UCSD-AML1 (cell line): Measurements from ENCODE around the gene ZCCHC24.
A peak's percentile ranks its signal among the peaks of the same experiment; 100 is the strongest.

Experiments
- DNase-seq: peaks from one replicate; lab custom pipeline; 2025; ENCODE audit not compliant: unreplicated experiment; lab: John Stamatoyannopoulos, UW

Gene ZCCHC24

GRCh38 chr10:79400146-79401004, 45.0 kb downstream of the ZCCHC24 start:
- DNase-seq = peak; percentile 68

DNA sequence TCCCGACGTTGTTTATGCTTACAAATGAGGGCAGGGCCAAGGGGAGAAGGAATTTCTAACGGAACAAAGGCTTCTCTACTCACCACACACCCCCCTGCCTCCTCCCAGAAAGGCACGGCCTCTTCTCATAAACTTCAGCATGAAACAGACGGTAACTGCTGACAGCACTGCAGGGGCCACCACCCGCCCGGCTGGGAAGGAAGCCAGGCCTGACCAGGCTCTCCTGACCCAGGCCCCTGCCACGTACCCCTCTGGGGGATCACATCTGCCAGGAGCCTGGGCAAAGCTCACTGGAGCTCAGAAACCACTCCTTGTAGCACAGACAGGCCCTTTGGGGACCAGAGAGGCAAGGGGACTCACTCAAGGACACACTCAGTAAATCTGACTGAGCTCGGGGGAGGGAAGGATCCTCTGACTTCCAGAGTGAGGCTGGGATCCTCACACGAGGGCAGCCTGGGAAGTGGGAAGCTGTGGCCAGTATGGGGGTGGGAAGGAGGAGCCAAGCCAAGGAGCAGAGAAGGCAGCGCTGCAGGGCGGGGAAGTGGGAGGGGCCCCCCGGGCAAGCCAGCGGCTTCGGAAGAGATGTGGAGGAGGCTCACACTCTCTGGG, 46.1 kb downstream of the ZCCHC24 start:
- DNase-seq = peak; percentile 73

- no peak for DNase-seq
These were observed 46.8 kb downstream of the ZCCHC24 start for GRCh38 chr10:79398642-79399041.

DNA sequence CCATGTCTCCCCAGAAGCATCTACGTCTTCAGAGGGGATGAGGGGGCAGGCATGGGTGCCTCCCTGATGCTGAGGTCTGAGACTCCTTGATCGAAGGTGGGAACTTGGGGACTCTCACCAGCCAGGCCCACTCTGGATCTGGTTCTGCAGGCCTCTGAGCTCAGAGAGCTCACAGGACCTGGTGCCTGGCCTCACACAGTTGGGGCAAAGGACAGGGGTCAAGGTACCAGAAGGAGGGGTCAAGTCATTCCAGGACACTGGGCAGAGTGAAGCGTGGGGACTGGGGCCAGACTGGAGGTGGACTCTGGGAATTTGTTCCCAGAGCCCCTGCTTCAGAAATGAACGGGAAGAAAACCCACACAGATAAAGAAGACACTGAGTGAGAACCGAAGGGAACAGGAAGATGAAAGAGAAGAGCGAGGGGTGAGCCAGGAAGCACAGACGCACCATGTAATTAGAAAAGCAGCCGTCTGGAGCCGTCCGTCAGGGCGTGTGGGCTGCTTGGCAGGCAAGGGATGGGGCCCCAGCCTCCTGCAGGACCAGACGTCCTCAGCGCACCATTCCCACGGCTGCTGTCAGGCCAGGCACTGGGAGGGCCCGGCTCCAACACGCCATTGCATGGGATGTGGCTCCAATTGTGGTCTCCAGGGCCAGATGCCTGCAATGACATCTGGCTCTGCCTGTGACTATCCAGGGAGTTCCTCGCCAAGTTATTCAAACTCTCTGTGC, 47.7 kb downstream of the ZCCHC24 start:
- DNase-seq = no peak

DNA sequence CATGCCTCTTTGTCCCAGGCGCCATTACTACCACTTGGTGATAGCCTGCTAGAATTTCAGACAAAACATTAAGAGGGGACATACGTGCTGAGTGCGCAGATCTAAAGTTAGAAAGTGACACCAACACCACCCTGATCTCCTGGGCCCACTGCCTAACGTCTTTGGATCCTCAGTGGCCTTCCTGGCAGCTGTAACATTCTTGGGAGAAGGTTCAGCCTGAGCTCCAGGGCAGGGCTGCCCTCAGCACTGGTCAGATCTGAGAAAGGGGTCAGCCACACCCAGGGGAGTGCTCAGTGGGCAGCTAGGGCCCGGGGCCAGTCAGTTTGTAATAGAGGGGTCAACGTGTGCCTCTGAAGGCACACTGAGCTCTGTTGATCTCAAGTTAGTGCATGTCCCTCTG, 48.4 kb downstream of the ZCCHC24 start:
- DNase-seq = no peak

DNA sequence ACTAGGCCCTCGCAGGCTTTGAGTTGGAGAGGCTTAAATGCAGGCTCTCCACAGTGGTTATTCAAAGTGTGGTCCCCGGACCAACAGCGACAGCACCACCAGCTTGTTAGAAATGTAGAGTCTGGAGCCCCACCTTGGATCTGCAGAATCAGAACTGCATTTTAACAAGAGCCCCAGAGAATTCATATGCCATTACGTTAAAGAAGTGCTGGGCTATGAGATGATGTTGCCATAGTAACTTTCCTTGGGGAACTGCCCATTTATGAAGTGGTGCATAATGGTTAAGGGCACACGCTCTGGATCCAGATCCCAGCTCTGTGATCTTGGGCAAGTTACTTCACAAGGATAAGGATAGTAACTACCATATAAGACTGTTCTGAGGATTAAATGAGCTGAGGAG, 48.9 kb downstream of the ZCCHC24 start:
- no peak for DNase-seq

- no peak for DNase-seq
These were observed 50.8 kb downstream of the ZCCHC24 start for GRCh38 chr10:79394664-79395063.

DNA sequence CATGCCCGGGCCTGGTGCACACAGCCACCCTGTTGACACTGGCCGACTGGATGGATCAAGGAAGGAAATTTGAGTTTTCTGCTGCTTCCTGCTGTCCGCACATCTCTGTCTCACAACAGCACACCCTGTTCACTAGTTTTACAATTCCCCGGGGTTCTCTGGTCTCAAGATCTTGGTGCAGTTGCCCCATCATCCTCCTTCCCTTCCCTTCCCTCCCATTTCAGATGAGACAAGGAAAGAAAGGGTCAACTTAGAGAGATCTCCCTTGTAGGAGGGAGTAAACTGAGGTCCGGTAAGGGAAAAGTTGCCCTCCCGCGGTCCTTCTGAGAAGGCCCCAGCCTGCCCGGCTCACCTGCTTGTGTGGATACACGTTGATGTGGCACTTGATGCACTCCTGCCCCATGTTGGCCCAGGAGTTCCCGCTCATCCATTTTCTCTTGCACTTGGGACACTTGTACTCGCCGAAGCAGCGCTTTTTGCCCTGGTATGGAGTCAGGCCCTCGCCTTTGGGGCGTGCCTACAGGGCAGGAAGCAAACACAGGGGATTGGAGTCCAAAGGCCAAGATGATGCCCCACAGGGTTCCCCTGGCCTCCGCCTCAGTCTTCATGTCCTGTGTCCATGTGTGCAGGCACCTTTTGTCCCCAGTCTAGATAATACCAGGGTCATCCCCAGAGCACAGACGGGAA, 51.4 kb downstream of the ZCCHC24 start:
- DNase-seq = no peak

- no peak for DNase-seq
These were observed 52.1 kb downstream of the ZCCHC24 start for GRCh38 chr10:79393221-79393923.

DNA sequence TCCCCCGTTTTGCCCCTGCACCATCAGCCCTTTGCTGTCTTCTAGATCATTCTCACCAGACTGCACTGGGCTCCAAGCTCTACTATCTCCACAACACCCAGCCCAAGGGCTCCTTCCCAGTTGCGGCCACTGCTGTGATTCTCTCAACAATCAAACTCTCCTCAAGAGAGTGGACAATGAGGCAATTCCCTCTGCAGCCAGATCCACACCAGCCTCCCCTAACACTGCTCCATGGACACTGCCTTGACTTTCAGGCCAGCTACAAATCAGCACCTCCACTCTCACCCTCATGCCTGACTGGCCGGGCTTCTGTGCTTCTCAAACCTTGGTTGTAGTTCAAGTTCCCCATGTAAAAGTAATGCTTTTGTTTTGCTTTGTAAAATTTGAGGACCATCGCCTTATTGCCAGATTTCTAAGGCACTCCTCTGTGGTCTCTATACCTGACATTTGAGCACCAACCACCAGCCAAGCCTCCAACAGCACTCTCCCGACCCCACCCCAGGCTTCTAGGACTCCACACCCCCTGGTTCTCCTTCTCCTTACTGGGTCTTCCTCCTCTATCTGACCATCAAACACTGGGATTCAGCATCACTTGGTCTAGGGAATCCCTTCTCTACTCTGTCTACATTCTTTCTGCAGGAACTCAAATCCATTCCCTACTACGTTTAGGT, 52.8 kb downstream of the ZCCHC24 start:
- no peak for DNase-seq

GRCh38 chr10:79392020-79392398, 53.4 kb downstream of the ZCCHC24 start:
- DNase-seq = no peak

- DNase-seq = no peak
These were observed 54.0 kb downstream of the ZCCHC24 start for GRCh38 chr10:79391231-79392019.

DNA sequence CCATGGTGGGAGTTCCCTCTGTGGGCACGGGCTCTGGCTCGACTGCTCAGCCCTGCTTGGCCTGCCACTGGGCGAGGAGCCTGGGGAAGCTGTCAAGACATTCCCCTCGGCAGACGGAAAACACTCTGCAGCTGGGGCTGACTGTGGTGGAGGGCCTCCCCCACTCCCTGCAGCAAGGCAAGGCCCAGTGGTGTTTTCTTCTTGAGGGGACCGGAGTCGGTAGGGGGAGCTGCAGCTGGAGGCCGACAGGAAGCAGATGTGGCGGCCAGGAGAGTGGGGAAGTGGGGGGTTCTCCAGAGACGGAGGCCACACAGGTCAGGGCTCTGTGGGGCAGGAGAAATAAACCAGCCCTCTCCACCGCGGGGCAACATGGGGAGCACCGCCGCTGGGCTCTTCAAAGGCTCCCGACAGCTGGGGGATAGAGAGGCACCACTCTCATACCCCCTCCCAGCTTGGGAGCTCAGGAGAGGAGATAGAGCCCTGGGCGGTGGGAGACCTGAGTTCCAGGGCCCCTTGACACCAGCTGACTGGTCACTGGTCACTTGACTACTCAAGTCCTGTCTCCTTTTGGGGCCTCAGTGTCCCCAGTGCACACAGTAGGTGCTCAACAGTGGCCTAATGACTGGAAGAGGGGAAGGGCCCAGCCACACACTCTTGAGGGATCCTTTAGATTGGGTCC, 54.7 kb downstream of the ZCCHC24 start:
- peak; percentile 84 for DNase-seq

DNA sequence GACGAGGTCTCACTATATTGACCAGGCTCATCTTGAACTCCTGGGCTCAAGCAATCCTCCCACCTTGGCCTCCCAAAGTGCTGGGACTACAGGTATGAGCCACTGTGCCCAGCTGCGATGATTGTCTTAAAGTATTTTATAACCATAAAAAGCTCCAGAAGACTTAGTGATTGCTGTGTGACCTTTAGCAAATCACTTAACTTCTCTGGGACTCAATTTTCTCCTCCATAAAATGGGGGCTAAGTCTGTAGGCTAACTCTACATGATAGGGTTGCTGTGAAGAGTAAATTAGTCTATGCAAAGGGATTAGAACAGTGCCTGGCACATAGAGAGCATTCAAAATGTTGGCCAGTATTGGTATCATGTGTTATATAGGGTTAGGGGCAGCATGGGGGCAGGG, 55.4 kb downstream of the ZCCHC24 start:
- no peak for DNase-seq

GRCh38 chr10:79387974-79388850, 57.2 kb downstream of the ZCCHC24 start:
- DNase-seq = no peak

GRCh38 chr10:79387466-79387973, 57.9 kb downstream of the ZCCHC24 start:
- no peak for DNase-seq

- DNase-seq = no peak
These were observed 58.6 kb downstream of the ZCCHC24 start for GRCh38 chr10:79386637-79387465.
